ENCODE measurements around the gene AICDA. TPM values are rescaled to one million over a fixed set of nuclear protein-coding genes. Genes with fewer than 3 reads are reported as not detected.

Gene AICDA
- total RNA-seq (2014; rRNA removed; shearing (Covaris generic)), result not detected in 2 replicates
- polyA plus RNA-seq (2016; fragmentation: Nextera tagmentation; extraction: Ambion mirVana), result 0.31 TPM in 1 of 2 replicates, not detected in the other
- long read RNA-seq, result 0 reads

DNA sequence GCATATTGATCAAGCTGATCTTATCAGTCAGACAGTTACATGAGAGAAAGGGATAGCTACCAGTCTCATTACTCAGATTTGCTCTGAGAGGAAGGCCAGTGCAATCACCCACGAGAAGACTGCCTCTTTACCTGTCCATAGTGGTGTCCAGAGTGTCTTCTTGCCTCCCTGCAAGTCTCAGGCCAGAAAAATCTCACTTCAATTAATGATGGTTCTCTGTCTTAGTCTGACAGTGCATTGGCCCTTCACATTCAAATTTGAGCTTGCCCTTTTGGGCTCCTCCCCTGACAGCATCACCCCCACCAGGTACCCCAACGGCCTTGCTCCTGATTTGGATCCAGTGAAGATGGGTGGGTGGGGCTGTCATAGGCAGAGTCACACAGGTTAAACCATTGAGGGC, at the start of gene AICDA:
Gene AICDA, minus strand, starts transcription at position 231 of the 400 bp plus-strand sequence. Its CDS starts 92 bp downstream, at position 139.
- Histone ChIP-seq H3K27me3 (ENCODE audit: insufficient read depth) (no peaks in the 10 kb centered on the region), H3K27ac (ENCODE audit: low read depth) (no peak within 1 kb of the TSS), H3K4me1 (ENCODE audit: insufficient read depth) (peaks cover 7% of the 10 kb centered on the region; the same call in 1 of the 2 replicates), H4K20me1 (replicated peaks; ENCODE audit: insufficient read depth) (no peaks in the 10 kb centered on the region), H3K4me3 (no peak within 1 kb of the TSS), H3F3A (replicated peaks; ENCODE audit: low read depth) (no peaks in the 10 kb centered on the region), H3K4me2 (no peak within 1 kb of the TSS), H2AFZ (peak within 1 kb of the TSS; percentile 25; the same call in 1 of the 2 replicates), H3K36me3 (ENCODE audit: insufficient read depth) (no peaks in the 10 kb centered on the region), H3K9me2 (ENCODE audit: insufficient read depth) (no peaks in the 10 kb centered on the region), H3K79me2 (replicated peaks; ENCODE audit: insufficient read depth) (no peaks in the 10 kb centered on the region)
- no peak for TF ChIP-seq JUNB (IDR thresholded peaks at IDR 0.05; ENCODE audit: unreplicated experiment)
- TF ChIP-seq, protein P1, sequence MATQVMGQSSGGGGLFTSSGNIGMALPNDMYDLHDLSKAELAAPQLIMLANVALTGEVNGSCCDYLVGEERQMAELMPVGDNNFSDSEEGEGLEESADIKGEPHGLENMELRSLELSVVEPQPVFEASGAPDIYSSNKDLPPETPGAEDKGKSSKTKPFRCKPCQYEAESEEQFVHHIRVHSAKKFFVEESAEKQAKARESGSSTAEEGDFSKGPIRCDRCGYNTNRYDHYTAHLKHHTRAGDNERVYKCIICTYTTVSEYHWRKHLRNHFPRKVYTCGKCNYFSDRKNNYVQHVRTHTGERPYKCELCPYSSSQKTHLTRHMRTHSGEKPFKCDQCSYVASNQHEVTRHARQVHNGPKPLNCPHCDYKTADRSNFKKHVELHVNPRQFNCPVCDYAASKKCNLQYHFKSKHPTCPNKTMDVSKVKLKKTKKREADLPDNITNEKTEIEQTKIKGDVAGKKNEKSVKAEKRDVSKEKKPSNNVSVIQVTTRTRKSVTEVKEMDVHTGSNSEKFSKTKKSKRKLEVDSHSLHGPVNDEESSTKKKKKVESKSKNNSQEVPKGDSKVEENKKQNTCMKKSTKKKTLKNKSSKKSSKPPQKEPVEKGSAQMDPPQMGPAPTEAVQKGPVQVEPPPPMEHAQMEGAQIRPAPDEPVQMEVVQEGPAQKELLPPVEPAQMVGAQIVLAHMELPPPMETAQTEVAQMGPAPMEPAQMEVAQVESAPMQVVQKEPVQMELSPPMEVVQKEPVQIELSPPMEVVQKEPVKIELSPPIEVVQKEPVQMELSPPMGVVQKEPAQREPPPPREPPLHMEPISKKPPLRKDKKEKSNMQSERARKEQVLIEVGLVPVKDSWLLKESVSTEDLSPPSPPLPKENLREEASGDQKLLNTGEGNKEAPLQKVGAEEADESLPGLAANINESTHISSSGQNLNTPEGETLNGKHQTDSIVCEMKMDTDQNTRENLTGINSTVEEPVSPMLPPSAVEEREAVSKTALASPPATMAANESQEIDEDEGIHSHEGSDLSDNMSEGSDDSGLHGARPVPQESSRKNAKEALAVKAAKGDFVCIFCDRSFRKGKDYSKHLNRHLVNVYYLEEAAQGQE (IDR thresholded peaks at IDR 0.05; ENCODE audit: unreplicated experiment), result no peak
- TF ChIP-seq STAT1 (IDR thresholded peaks at IDR 0.05; ENCODE audit: unreplicated experiment), result no peak
- no peak for TF ChIP-seq ZNF114 (CRISPR knock-in tag; IDR thresholded peaks at IDR 0.05)
- TF ChIP-seq, protein P2, sequence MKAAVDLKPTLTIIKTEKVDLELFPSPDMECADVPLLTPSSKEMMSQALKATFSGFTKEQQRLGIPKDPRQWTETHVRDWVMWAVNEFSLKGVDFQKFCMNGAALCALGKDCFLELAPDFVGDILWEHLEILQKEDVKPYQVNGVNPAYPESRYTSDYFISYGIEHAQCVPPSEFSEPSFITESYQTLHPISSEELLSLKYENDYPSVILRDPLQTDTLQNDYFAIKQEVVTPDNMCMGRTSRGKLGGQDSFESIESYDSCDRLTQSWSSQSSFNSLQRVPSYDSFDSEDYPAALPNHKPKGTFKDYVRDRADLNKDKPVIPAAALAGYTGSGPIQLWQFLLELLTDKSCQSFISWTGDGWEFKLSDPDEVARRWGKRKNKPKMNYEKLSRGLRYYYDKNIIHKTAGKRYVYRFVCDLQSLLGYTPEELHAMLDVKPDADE (IDR thresholded peaks at IDR 0.05), result no peak
- no peak for TF ChIP-seq POLR2AphosphoS5 (IDR thresholded peaks at IDR 0.05; ENCODE audit: low read depth)
- no peak for TF ChIP-seq EZH2 (IDR thresholded peaks at IDR 0.05; ENCODE audit: low read depth, unreplicated experiment)
- no peak for TF ChIP-seq NANOG (IDR thresholded peaks at IDR 0.05; ENCODE audit: borderline replicate concordance)
- TF ChIP-seq ZNF331 (CRISPR knock-in tag; IDR thresholded peaks at IDR 0.05; ENCODE audit: low read depth), result no peak
- TF ChIP-seq, protein P3, sequence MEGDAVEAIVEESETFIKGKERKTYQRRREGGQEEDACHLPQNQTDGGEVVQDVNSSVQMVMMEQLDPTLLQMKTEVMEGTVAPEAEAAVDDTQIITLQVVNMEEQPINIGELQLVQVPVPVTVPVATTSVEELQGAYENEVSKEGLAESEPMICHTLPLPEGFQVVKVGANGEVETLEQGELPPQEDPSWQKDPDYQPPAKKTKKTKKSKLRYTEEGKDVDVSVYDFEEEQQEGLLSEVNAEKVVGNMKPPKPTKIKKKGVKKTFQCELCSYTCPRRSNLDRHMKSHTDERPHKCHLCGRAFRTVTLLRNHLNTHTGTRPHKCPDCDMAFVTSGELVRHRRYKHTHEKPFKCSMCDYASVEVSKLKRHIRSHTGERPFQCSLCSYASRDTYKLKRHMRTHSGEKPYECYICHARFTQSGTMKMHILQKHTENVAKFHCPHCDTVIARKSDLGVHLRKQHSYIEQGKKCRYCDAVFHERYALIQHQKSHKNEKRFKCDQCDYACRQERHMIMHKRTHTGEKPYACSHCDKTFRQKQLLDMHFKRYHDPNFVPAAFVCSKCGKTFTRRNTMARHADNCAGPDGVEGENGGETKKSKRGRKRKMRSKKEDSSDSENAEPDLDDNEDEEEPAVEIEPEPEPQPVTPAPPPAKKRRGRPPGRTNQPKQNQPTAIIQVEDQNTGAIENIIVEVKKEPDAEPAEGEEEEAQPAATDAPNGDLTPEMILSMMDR (conservative IDR thresholded peaks at IDR 0.05; ENCODE audit: low read depth in 2 of 2), result no peak
- TF ChIP-seq, protein P4, sequence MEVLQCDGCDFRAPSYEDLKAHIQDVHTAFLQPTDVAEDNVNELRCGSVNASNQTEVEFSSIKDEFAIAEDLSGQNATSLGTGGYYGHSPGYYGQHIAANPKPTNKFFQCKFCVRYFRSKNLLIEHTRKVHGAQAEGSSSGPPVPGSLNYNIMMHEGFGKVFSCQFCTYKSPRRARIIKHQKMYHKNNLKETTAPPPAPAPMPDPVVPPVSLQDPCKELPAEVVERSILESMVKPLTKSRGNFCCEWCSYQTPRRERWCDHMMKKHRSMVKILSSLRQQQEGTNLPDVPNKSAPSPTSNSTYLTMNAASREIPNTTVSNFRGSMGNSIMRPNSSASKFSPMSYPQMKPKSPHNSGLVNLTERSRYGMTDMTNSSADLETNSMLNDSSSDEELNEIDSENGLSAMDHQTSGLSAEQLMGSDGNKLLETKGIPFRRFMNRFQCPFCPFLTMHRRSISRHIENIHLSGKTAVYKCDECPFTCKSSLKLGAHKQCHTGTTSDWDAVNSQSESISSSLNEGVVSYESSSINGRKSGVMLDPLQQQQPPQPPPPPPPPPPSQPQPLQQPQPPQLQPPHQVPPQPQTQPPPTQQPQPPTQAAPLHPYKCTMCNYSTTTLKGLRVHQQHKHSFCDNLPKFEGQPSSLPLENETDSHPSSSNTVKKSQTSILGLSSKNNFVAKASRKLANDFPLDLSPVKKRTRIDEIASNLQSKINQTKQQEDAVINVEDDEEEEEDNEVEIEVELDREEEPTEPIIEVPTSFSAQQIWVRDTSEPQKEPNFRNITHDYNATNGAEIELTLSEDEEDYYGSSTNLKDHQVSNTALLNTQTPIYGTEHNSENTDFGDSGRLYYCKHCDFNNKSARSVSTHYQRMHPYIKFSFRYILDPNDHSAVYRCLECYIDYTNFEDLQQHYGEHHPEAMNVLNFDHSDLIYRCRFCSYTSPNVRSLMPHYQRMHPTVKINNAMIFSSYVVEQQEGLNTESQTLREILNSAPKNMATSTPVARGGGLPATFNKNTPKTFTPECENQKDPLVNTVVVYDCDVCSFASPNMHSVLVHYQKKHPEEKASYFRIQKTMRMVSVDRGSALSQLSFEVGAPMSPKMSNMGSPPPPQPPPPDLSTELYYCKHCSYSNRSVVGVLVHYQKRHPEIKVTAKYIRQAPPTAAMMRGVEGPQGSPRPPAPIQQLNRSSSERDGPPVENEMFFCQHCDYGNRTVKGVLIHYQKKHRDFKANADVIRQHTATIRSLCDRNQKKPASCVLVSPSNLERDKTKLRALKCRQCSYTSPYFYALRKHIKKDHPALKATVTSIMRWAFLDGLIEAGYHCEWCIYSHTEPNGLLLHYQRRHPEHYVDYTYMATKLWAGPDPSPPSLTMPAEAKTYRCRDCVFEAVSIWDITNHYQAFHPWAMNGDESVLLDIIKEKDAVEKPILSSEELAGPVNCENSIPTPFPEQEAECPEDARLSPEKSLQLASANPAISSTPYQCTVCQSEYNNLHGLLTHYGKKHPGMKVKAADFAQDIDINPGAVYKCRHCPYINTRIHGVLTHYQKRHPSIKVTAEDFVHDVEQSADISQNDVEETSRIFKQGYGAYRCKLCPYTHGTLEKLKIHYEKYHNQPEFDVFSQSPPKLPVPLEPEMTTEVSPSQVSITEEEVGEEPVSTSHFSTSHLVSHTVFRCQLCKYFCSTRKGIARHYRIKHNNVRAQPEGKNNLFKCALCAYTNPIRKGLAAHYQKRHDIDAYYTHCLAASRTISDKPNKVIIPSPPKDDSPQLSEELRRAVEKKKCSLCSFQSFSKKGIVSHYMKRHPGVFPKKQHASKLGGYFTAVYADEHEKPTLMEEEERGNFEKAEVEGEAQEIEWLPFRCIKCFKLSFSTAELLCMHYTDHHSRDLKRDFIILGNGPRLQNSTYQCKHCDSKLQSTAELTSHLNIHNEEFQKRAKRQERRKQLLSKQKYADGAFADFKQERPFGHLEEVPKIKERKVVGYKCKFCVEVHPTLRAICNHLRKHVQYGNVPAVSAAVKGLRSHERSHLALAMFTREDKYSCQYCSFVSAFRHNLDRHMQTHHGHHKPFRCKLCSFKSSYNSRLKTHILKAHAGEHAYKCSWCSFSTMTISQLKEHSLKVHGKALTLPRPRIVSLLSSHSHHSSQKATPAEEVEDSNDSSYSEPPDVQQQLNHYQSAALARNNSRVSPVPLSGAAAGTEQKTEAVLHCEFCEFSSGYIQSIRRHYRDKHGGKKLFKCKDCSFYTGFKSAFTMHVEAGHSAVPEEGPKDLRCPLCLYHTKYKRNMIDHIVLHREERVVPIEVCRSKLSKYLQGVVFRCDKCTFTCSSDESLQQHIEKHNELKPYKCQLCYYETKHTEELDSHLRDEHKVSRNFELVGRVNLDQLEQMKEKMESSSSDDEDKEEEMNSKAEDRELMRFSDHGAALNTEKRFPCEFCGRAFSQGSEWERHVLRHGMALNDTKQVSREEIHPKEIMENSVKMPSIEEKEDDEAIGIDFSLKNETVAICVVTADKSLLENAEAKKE (CRISPR knock-in tag; IDR thresholded peaks at IDR 0.05), result no peak
- no peak for TF ChIP-seq EZH2phosphoT487 (IDR thresholded peaks at IDR 0.05; ENCODE audit: unreplicated experiment)
- TF ChIP-seq CREB1 (CRISPR knock-in tag; IDR thresholded peaks at IDR 0.05; ENCODE audit: low read depth), result no peak
- Mint-ChIP-seq H3K4me3 (no peak within 1 kb of the TSS), H3K27ac (no peak within 1 kb of the TSS), H3K27me3 (ENCODE audit: insufficient read depth, low read depth, poor library complexity) (no peaks in the 10 kb centered on the region), H3K4me1 (peaks cover 15% of the 10 kb centered on the region), H3K9me3 (no peaks in the 10 kb centered on the region), H3K36me3 (ENCODE audit: low read depth) (no peaks in the 10 kb centered on the region)
- ATAC-seq (peak; percentile 25; the same call in 1 of the 3 replicates), DNase-seq (ENCODE audit: low spot score) (no peak)

All from GM23338 (cell line).